ENCODE data around the gene TMEM154. TPM values are rescaled to one million over a fixed set of nuclear protein-coding genes. Genes with fewer than 3 reads are reported as not detected.

Gene TMEM154
- total RNA-seq, 4 donors from 2014 or later = 2.0 to 13.4 (median 3.3) TPM

DNA sequence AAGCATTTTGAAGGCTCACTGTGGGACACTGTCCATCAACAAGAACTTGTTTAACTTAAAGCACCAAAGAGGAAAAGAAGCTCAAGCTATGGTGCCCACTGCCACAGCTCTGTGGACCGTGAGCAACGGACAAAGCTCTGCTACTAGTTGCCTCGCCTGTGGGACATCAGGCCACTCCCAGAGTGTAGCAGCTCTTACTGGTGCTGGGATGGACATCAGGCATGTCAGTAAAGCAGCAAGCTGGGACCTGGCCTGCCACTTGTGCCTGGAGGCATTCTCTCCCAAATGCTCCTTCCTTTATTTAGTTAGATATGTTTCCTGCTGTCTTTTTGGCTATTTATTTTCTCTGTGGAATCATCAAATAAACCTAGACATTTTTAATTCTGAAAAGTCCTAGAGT, 46.7 kb downstream of the TMEM154 start:
- TF ChIP-seq, protein P1, sequence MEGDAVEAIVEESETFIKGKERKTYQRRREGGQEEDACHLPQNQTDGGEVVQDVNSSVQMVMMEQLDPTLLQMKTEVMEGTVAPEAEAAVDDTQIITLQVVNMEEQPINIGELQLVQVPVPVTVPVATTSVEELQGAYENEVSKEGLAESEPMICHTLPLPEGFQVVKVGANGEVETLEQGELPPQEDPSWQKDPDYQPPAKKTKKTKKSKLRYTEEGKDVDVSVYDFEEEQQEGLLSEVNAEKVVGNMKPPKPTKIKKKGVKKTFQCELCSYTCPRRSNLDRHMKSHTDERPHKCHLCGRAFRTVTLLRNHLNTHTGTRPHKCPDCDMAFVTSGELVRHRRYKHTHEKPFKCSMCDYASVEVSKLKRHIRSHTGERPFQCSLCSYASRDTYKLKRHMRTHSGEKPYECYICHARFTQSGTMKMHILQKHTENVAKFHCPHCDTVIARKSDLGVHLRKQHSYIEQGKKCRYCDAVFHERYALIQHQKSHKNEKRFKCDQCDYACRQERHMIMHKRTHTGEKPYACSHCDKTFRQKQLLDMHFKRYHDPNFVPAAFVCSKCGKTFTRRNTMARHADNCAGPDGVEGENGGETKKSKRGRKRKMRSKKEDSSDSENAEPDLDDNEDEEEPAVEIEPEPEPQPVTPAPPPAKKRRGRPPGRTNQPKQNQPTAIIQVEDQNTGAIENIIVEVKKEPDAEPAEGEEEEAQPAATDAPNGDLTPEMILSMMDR (IDR thresholded peaks at IDR 0.05) = no peak
- ATAC-seq (ENCODE audit: low FRiP score) = no peak
- no peak for DNase-seq (ENCODE audit: low spot score)

DNA sequence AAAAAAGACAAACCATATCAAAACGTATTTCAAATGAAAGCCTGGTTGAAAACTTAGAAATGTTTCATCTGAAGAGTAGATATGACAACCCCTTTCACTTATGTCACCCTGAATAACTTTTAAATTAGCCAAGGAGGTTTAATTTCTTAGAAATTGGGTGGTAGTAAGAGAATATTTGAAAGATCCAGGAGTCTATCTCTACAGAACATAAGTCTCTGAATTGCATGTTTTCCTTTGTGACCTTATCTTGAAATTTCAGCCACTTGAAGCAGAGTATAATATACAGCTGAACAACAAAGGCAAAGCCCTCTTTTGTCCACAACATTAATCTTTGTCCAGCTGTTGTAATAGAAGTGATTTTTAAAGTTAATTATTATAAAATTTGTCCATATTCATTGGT, 49.5 kb downstream of the TMEM154 start:
- DNase-seq (ENCODE audit: low spot score) (no peak), ATAC-seq (ENCODE audit: low FRiP score) (no peak)
- TF ChIP-seq, protein P1 (IDR thresholded peaks at IDR 0.05) = no peak

DNA sequence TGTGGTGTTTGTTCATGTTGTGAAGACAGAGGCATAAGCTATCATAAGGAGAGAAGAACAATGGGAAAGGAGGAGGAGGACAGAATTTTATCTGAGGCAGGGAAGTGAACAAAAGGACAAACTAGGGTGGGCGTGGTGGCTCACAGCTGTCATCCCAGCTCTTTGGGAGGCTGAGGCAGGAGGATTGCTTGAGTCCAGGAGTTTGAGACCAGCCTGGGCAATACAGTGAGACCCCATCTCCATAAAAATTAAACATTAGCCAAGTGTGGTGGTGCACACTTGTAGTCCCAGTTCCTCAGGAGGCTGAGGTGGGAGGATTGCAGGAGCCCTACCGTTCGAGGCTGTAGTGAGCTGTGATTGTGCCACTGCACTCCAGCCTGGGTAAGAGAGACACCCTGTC, 49.9 kb downstream of the TMEM154 start:
- ATAC-seq (ENCODE audit: low FRiP score) = no peak
- TF ChIP-seq, protein P1 (IDR thresholded peaks at IDR 0.05) = no peak
- no peak for DNase-seq (ENCODE audit: low spot score)

DNA sequence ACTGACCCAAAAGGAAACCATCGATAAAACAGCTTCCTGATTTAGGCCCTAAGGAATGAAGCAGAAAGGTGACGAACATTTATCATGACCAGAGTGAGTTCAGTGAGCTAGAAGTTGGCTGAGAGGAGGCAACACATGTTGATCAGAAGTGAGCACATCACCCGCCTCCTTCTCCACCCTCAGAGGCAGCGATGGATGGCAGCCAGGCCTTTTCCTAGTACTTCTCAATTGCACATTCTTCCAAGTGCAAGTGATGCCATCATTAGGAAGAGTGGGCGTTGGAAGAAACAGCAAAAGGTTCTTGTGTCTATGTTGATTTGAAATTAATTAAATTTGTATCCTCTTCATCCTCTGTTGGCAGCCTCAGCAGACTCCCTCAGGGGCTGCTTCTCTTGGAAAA, 51.7 kb downstream of the TMEM154 start:
- TF ChIP-seq, protein P1 (IDR thresholded peaks at IDR 0.05) = no peak
- DNase-seq (ENCODE audit: low spot score) (no peak), ATAC-seq (ENCODE audit: low FRiP score) (no peak)

DNA sequence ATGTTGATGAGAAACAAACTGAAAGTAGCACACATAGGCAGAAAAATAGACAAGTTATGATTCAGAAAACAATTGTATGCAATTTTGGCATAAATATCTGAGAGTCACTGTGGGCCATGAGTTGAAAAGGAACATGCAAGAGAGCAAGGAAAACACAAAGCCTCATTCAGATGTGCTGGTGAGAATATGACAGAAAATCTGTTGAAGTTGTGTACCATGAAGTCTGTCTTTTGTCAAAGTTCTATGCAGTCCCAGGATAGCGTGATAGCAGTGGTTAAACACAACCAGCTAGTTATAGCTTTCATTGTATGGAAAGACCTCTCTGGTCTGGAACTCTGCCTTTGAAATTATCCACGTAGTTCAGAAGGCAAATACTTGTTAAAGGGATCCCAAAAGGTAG, 53.0 kb downstream of the TMEM154 start:
- TF ChIP-seq, protein P1 (IDR thresholded peaks at IDR 0.05) = no peak
- ATAC-seq (ENCODE audit: low FRiP score) = no peak
- no peak for DNase-seq (ENCODE audit: low spot score)

DNA sequence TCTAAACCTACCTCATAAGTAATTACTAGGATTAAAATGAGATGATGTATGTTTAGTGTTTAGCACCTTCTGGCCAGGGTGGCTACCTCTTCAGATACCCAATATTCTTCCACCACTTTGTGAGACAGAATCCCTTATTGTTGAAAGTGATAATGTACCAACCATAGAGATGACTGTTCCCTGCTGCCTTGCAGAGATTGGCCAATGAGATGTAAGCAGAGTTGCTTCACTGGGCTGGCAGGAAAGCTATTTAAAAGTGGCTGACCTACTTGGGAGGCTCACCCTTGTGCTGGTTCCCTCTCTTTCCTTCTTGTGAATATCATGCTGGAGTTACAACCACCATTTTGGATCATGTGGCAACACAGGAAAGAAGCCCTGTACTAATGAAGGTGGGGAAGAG, 58.9 kb downstream of the TMEM154 start:
- ATAC-seq (ENCODE audit: low FRiP score) (no peak), DNase-seq (ENCODE audit: low spot score) (no peak)
- TF ChIP-seq, protein P1 (IDR thresholded peaks at IDR 0.05) = no peak

DNA sequence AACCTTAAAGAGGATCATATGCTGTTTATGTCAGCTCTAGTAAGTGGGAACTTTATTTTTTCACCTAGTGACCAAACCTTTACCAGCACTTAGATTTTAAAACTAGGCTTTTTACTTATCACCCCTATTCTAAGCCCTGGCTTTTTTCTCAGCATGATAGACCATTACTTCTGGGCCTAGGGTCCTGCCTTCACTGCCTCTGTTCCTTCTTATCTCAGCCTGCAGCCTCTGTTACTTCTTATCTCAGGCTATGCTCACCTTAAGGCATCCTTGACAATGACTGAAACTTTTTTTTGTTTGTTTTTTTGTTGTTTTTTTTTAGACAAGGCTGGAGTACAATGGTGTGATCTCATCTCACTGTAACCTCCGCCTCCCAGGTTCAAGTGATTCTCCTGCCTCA, 59.6 kb downstream of the TMEM154 start:
- TF ChIP-seq, protein P1 (IDR thresholded peaks at IDR 0.05) = no peak
- DNase-seq (ENCODE audit: low spot score) (no peak), ATAC-seq (ENCODE audit: low FRiP score) (no peak)

Data from omental fat pad (tissue), 4 donors.